ENCODE results near the gene MAG. TPM values are rescaled to one million over a fixed set of nuclear protein-coding genes. Genes with fewer than 3 reads are reported as not detected.

The MAG gene
- total RNA-seq, 2 donors from 2014 or later: not detected

DNA sequence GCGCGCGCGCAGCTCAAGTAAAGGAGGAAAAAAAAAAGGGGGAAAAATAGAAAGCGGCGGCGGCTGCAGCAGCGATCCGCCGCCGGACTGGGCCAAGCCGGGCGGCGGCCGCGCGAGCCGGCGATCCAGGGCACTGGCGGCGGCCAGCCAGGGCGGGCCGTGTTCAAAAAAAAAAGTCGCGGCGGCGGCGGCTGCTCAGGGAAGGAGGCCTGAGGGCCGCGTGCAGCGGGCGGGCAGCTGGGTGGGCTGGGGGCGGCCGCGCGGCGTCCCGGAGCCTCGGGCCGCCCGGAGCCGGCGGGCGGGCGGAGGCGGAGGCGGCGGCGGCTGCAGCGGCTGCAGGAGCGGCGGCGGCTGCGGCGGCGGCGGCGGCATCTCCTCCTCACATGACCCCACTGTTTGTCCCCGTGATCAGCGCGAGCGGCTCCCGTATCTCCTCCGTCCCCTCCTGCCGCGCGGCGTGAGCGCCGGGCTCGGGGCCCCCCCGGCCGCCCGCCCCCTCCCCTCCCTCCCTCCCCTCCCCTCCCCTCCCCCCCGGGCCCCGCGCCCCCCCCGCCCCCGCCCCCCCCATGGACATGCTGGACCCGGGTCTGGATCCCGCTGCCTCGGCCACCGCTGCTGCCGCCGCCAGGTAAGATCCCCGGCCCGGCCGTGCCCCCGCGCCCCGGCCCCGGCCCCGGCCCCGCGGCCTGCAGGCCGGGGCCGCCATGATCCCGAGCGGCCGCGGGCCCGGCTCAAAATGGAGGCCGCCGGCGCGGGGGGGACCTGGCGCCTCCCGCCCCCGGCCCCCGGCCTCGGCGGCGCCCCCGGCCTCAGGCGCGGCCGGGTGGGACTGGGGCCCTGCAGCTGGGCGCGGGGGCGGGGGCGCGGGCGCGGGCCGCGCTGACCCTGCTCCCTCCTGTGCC is 23.2 kb upstream of the MAG start, which contains the start of gene USF2:
Gene USF2, plus strand, starts transcription at position 427 of the 902 bp plus-strand sequence. Its CDS starts 140 bp downstream, at position 567.
- Mint-ChIP-seq H3K4me3 (peak within 1 kb of the TSS; percentile 94), H3K4me1 (peaks cover 25% of the 10 kb centered on the region), H3K27ac (peak within 1 kb of the TSS; percentile 89), H3K36me3 (ENCODE audit: low read depth) (peaks cover 2% of the 10 kb centered on the region), H3K27me3 (no peaks in the 10 kb centered on the region)
- ATAC-seq (peak; percentile 51), DNase-seq (peak; percentile 50 to 65 (median 61))
- no peaks in the 10 kb centered on the region for H3K9me3 ChIP-seq (ENCODE audit: control insufficient read depth, low read length, poor library complexity, severe bottlenecking)

GRCh38 chr19:35269438-35270117 is 22.4 kb upstream of the MAG start:
- peaks cover 30% of the 10 kb centered on the region for H3K4me1 Mint-ChIP-seq

GRCh38 chr19:35270381-35270811 is 21.6 kb upstream of the MAG start:
- Mint-ChIP-seq H3K4me1 (peaks cover 32% of the 10 kb centered on the region), H3K27me3 (no peaks in the 10 kb centered on the region), H3K36me3 (ENCODE audit: low read depth) (peaks cover 2% of the 10 kb centered on the region), H3K27ac (peak overlapping the region; percentile 63), H3K4me3 (peak overlapping the region; percentile 53)
- no peak for DNase-seq
- no peak for ATAC-seq
- H3K9me3 ChIP-seq (ENCODE audit: control insufficient read depth, low read length, poor library complexity, severe bottlenecking): no peaks in the 10 kb centered on the region

More at GRCh38 chr19:35269438-35270117, 22.4 kb upstream of the MAG start:
- peak overlapping the region; percentile 63 for H3K27ac Mint-ChIP-seq
- peak; percentile 67 for ATAC-seq
- H3K4me3 Mint-ChIP-seq: peak overlapping the region; percentile 81
- no peaks in the 10 kb centered on the region for H3K27me3 Mint-ChIP-seq
- H3K36me3 Mint-ChIP-seq (ENCODE audit: low read depth): peaks cover 2% of the 10 kb centered on the region
- peak; percentile 57 to 70 (median 60) for DNase-seq
- H3K9me3 ChIP-seq (ENCODE audit: control insufficient read depth, low read length, poor library complexity, severe bottlenecking): no peaks in the 10 kb centered on the region

DNA sequence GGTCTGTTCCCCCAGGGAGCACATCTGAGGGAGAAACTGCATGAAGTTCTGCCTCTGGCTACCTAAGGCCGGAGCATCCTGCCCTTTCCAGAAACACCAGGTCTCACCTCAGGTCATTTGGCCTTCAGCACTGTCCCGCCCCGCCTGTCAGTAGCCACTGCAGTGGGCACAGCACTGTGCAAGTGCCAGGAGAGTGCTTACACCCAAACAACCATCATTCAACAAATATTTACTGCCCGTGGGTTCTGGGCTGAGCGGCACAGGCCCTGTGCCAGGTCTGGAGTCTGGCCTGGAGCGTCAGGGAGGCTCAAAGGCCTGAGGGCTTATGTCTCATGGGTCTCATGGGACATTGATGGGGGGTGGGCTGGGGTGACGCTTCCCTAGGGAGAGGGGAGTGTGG is 20.4 kb upstream of the MAG start:
- Mint-ChIP-seq H3K4me3 (peak overlapping the region; percentile 66), H3K36me3 (ENCODE audit: low read depth) (peaks cover 2% of the 10 kb centered on the region)
- no peak for DNase-seq

GRCh38 chr19:35272122-35272719 is 19.7 kb upstream of the MAG start:
- no peaks in the 10 kb centered on the region for H3K9me3 ChIP-seq (ENCODE audit: control insufficient read depth, low read length, poor library complexity, severe bottlenecking)
- H3K4me3 Mint-ChIP-seq: peak overlapping the region; percentile 66
- H3K4me1 Mint-ChIP-seq: peaks cover 27% of the 10 kb centered on the region
- peaks cover 5% of the 10 kb centered on the region for H3K36me3 Mint-ChIP-seq (ENCODE audit: low read depth)
- no peak for ATAC-seq
- peak overlapping the region; percentile 81 for H3K27ac Mint-ChIP-seq
- no peak for DNase-seq
- H3K27me3 Mint-ChIP-seq: no peaks in the 10 kb centered on the region

More for the DNA sequence above, 20.4 kb upstream of the MAG start:
- H3K9me3 ChIP-seq (ENCODE audit: control insufficient read depth, low read length, poor library complexity, severe bottlenecking): no peaks in the 10 kb centered on the region
- H3K27me3 Mint-ChIP-seq: no peaks in the 10 kb centered on the region
- H3K27ac Mint-ChIP-seq: peak overlapping the region; percentile 81
- ATAC-seq: no peak
- H3K4me1 Mint-ChIP-seq: peaks cover 27% of the 10 kb centered on the region

- DNase-seq (no peak), ATAC-seq (no peak)
- no peaks in the 10 kb centered on the region for H3K9me3 ChIP-seq (ENCODE audit: control insufficient read depth, low read length, poor library complexity, severe bottlenecking)
- no peak overlapping the region for H3K27ac Mint-ChIP-seq
- H3K36me3 Mint-ChIP-seq (ENCODE audit: low read depth): peaks cover 5% of the 10 kb centered on the region
- no peak overlapping the region for H3K4me3 Mint-ChIP-seq
- no peaks in the 10 kb centered on the region for H3K27me3 Mint-ChIP-seq
- peaks cover 23% of the 10 kb centered on the region for H3K4me1 Mint-ChIP-seq
Observed at GRCh38 chr19:35272954-35273649, 18.9 kb upstream of the MAG start.

- peaks cover 5% of the 10 kb centered on the region for H3K36me3 Mint-ChIP-seq (ENCODE audit: low read depth)
- H3K27ac Mint-ChIP-seq: peak overlapping the region; percentile 80
- no peaks in the 10 kb centered on the region for H3K27me3 Mint-ChIP-seq
Observed at GRCh38 chr19:35273686-35274259, 18.2 kb upstream of the MAG start.

GRCh38 chr19:35274323-35274722 is 17.6 kb upstream of the MAG start:
- no peak overlapping the region for H3K4me3 Mint-ChIP-seq
- H3K9me3 ChIP-seq (ENCODE audit: control insufficient read depth, low read length, poor library complexity, severe bottlenecking): no peaks in the 10 kb centered on the region
- H3K27ac Mint-ChIP-seq: peak overlapping the region; percentile 80
- peaks cover 5% of the 10 kb centered on the region for H3K36me3 Mint-ChIP-seq (ENCODE audit: low read depth)
- peaks cover 23% of the 10 kb centered on the region for H3K4me1 Mint-ChIP-seq
- no peaks in the 10 kb centered on the region for H3K27me3 Mint-ChIP-seq
- ATAC-seq (no peak), DNase-seq (no peak)

More at GRCh38 chr19:35273686-35274259, 18.2 kb upstream of the MAG start:
- H3K9me3 ChIP-seq (ENCODE audit: control insufficient read depth, low read length, poor library complexity, severe bottlenecking): no peaks in the 10 kb centered on the region
- Mint-ChIP-seq H3K4me3 (no peak overlapping the region), H3K4me1 (peaks cover 23% of the 10 kb centered on the region)
- DNase-seq (no peak), ATAC-seq (no peak)

DNA sequence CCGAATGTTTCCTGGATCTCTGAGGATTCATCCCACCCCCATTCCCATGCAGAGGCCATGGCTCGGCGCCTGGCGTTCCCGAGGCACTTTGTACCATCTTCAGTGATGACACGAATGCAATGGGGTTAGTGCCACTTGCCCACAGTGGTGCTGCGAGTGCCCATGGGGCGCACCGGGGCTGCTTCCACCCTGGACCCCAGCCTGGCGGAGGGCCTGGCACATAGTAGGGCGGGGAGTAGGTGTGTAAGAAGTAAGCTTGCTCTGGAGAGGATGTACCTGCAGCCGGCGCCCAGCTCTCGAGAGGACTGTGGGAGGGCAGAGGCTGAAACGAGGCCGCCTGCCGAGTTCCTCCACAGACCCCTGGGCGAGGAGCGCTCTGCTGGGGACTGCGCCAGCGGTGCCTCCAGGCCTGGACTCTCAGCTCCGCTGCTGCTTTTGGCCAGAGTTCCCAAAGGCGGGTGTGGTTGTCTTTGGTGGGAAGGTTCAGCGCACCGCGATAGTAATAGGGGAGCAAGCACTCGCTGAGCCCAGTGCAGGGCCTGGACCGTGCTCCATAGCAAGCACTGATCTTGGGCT is 15.2 kb upstream of the MAG start:
- DNase-seq (no peak), ATAC-seq (no peak)
- Mint-ChIP-seq H3K36me3 (ENCODE audit: low read depth) (peaks cover 5% of the 10 kb centered on the region), H3K4me3 (no peak overlapping the region), H3K27me3 (peaks cover 5% of the 10 kb centered on the region), H3K27ac (peak overlapping the region; percentile 67), H3K4me1 (peaks cover 24% of the 10 kb centered on the region)
- H3K9me3 ChIP-seq (ENCODE audit: control insufficient read depth, low read length, poor library complexity, severe bottlenecking): no peaks in the 10 kb centered on the region

- peaks cover 21% of the 10 kb centered on the region for H3K27me3 Mint-ChIP-seq
- ATAC-seq (no peak), DNase-seq (no peak)
- H3K27ac Mint-ChIP-seq: no peak overlapping the region
- peaks cover 14% of the 10 kb centered on the region for H3K4me1 Mint-ChIP-seq
- H3K4me3 Mint-ChIP-seq: no peak overlapping the region
- H3K9me3 ChIP-seq (ENCODE audit: control insufficient read depth, low read length, poor library complexity, severe bottlenecking): no peaks in the 10 kb centered on the region
- H3K36me3 Mint-ChIP-seq (ENCODE audit: low read depth): peaks cover 4% of the 10 kb centered on the region
Observed at GRCh38 chr19:35278578-35279284, 13.2 kb upstream of the MAG start.

GRCh38 chr19:35279374-35279773 is 12.6 kb upstream of the MAG start:
- no peak overlapping the region for H3K4me3 Mint-ChIP-seq
- H3K27me3 Mint-ChIP-seq: peaks cover 25% of the 10 kb centered on the region
- ATAC-seq (no peak), DNase-seq (no peak)
- H3K4me1 Mint-ChIP-seq: peaks cover 8% of the 10 kb centered on the region
- peak overlapping the region; percentile 3 for H3K27ac Mint-ChIP-seq
- peaks cover 4% of the 10 kb centered on the region for H3K36me3 Mint-ChIP-seq (ENCODE audit: low read depth)
- no peaks in the 10 kb centered on the region for H3K9me3 ChIP-seq (ENCODE audit: control insufficient read depth, low read length, poor library complexity, severe bottlenecking)
